ENCODE measurements around the gene ITPR1.

Gene ITPR1

GRCh38 chr3:4570840-4571621 lies 77.9 kb downstream of the ITPR1 start:
- Histone ChIP-seq H3K36me3 (replicated peaks) (no peaks in the 10 kb centered on the region), H3K4me3 (no peak overlapping the region), H3K4me1 (peaks cover 13% of the 10 kb centered on the region), H3K27me3 (ENCODE audit: low read depth) (no peaks in the 10 kb centered on the region), H3K9me3 (no peaks in the 10 kb centered on the region)
- in situ Hi-C loops (cut with MboI; ENCODE audit: low sequenced_read_pairs) = no loop called here
- no peak for DNase-seq (ENCODE audit: low spot score in 2 of 2)

DNA sequence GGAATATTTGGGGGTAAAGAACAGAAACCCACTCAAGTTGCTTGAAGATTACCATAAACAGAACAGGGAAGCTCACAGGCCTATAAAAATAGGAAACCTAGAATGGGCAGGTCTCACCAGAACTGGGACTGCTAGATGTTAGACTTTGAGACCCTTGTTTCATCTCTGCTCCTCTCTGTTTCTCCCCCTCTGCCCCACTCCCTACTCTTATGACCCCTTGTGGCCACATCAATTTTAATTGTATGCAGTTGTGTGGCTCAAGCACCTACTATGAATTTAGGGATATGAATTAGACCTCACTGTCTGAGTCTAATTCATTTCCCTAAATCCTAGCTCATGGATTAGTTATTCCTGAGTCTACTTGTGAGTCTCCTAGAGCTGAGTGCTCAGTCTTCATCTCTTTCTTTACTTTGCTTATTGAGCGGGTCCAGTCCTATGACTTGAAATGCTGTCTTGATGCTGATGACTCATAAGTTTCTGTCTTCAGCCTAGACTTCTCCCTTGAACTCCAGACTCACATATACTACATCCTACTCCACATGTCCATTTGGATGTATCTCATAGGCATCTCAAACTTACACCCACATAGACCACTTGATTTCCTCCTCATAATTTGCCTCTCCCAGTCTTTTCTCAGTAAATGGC lies 78.7 kb downstream of the ITPR1 start:
- H3K36me3 ChIP-seq (replicated peaks) = no peaks in the 10 kb centered on the region
- in situ Hi-C loops (cut with MboI; ENCODE audit: low sequenced_read_pairs) = no loop called here
- H3K27me3 ChIP-seq (ENCODE audit: low read depth) = no peaks in the 10 kb centered on the region
- DNase-seq (ENCODE audit: low spot score in 2 of 2) = no peak
- H3K9me3 ChIP-seq = no peaks in the 10 kb centered on the region
- H3K4me3 ChIP-seq = no peak overlapping the region
- H3K4me1 ChIP-seq = peaks cover 13% of the 10 kb centered on the region

DNA sequence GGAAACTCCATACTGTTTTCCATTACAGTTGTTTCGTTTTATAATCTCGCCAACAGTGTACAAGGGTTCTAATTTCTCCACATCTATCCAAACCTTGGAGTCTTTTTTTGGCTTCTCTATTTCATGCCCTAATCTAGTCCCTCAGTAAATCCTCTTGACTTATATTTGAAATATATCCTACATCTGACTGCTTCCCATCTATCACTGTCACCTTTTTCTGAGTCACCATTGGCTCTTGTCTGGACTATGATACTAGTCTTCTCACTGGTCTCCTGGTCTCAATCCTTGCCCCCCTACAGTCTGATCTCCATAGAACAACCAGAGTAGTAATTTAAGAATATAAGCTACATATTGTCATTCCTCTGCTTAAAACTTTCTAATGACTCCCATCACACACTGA lies 80.0 kb downstream of the ITPR1 start:
- Histone ChIP-seq H3K4me3 (no peak overlapping the region), H3K27me3 (ENCODE audit: low read depth) (no peaks in the 10 kb centered on the region), H3K4me1 (peaks cover 13% of the 10 kb centered on the region), H3K36me3 (replicated peaks) (no peaks in the 10 kb centered on the region), H3K9me3 (no peaks in the 10 kb centered on the region)
- no peak for DNase-seq (ENCODE audit: low spot score in 2 of 2)
- in situ Hi-C loops (cut with MboI; ENCODE audit: low sequenced_read_pairs) = no loop called here

GRCh38 chr3:4574426-4574965 lies 81.3 kb downstream of the ITPR1 start:
- in situ Hi-C loops (cut with MboI; ENCODE audit: low sequenced_read_pairs) = no loop called here
- H3K27me3 ChIP-seq (ENCODE audit: low read depth) = no peaks in the 10 kb centered on the region
- H3K4me3 ChIP-seq = no peak overlapping the region
- DNase-seq (ENCODE audit: low spot score in 2 of 2) = no peak
- no peaks in the 10 kb centered on the region for H3K9me3 ChIP-seq
- no peaks in the 10 kb centered on the region for H3K36me3 ChIP-seq (replicated peaks)
- peaks cover 13% of the 10 kb centered on the region for H3K4me1 ChIP-seq

- Histone ChIP-seq H3K27me3 (ENCODE audit: low read depth) (no peaks in the 10 kb centered on the region), H3K36me3 (replicated peaks) (no peaks in the 10 kb centered on the region), H3K4me1 (peaks cover 5% of the 10 kb centered on the region), H3K9me3 (no peaks in the 10 kb centered on the region), H3K4me3 (no peak overlapping the region)
- in situ Hi-C loops (cut with MboI; ENCODE audit: low sequenced_read_pairs) = no loop called here
- DNase-seq (ENCODE audit: low spot score in 2 of 2) = no peak
Measured at GRCh38 chr3:4575381-4575780, 82.2 kb downstream of the ITPR1 start.

GRCh38 chr3:4577721-4578120 lies 84.6 kb downstream of the ITPR1 start:
- Histone ChIP-seq H3K9me3 (no peaks in the 10 kb centered on the region), H3K4me1 (peaks cover 6% of the 10 kb centered on the region), H3K4me3 (no peak overlapping the region), H3K27me3 (ENCODE audit: low read depth) (no peaks in the 10 kb centered on the region), H3K36me3 (replicated peaks) (no peaks in the 10 kb centered on the region)
- no peak for DNase-seq (ENCODE audit: low spot score in 2 of 2)
- in situ Hi-C loops (cut with MboI; ENCODE audit: low sequenced_read_pairs) = no loop called here

GRCh38 chr3:4580346-4581123 lies 87.4 kb downstream of the ITPR1 start:
- Histone ChIP-seq H3K4me3 (no peak overlapping the region), H3K36me3 (replicated peaks) (no peaks in the 10 kb centered on the region), H3K4me1 (peaks cover 6% of the 10 kb centered on the region), H3K27me3 (ENCODE audit: low read depth) (no peaks in the 10 kb centered on the region), H3K9me3 (no peaks in the 10 kb centered on the region)
- in situ Hi-C loops (cut with MboI; ENCODE audit: low sequenced_read_pairs) = no loop called here
- DNase-seq (ENCODE audit: low spot score in 2 of 2) = no peak

DNA sequence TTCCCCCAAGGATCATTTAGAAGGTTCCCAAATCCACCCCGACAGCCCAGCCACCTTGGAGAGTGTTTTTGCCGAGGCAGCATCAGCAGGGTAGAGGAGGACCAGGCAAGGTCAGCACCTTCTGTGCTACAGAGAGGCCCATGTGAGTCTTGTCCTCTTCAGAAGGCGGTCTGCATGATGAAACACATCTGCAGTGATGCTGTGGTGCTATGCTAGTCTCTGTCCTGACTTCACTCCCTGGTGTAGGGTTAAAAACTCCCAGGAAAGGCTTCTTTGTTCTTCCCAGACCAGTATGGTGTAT lies 87.9 kb downstream of the ITPR1 start:
- no peak for DNase-seq (ENCODE audit: low spot score in 2 of 2)
- Histone ChIP-seq H3K27me3 (ENCODE audit: low read depth) (no peaks in the 10 kb centered on the region), H3K4me1 (peaks cover 6% of the 10 kb centered on the region), H3K36me3 (replicated peaks) (no peaks in the 10 kb centered on the region), H3K4me3 (no peak overlapping the region), H3K9me3 (no peaks in the 10 kb centered on the region)
- in situ Hi-C loops (cut with MboI; ENCODE audit: low sequenced_read_pairs) = no loop called here

DNA sequence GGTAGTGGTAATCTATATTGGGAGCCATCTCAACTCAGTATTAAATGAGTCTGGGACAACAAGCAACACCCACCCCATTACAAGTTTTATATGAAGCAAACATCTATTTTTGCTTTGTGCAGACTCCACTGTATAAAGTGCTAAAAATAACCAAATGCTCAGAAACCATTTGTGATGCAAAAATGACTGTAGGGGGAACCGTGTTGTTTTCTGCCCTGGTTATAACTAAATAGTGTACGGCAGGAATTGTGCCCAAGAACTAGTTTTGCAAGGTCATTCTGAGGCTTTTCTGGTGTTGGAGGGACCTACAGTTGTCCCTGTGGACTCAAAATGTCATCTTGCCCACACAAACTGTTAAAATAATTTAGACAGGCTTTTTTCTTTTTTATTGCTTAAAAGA lies 88.3 kb downstream of the ITPR1 start:
- H3K9me3 ChIP-seq = no peaks in the 10 kb centered on the region
- no peaks in the 10 kb centered on the region for H3K27me3 ChIP-seq (ENCODE audit: low read depth)
- H3K36me3 ChIP-seq (replicated peaks) = no peaks in the 10 kb centered on the region
- H3K4me3 ChIP-seq = no peak overlapping the region
- peaks cover 6% of the 10 kb centered on the region for H3K4me1 ChIP-seq
- no peak for DNase-seq (ENCODE audit: low spot score in 2 of 2)
- in situ Hi-C loops (cut with MboI; ENCODE audit: low sequenced_read_pairs) = no loop called here

GRCh38 chr3:4581920-4582611 lies 88.9 kb downstream of the ITPR1 start:
- no peak for DNase-seq (ENCODE audit: low spot score in 2 of 2)
- in situ Hi-C loops (cut with MboI; ENCODE audit: low sequenced_read_pairs) = no loop called here
- no peak overlapping the region for H3K4me3 ChIP-seq

GRCh38 chr3:4582624-4583023 lies 89.5 kb downstream of the ITPR1 start:
- Histone ChIP-seq H3K4me3 (no peak overlapping the region), H3K36me3 (replicated peaks) (no peaks in the 10 kb centered on the region), H3K27me3 (ENCODE audit: low read depth) (no peaks in the 10 kb centered on the region), H3K9me3 (no peaks in the 10 kb centered on the region), H3K4me1 (peaks cover 6% of the 10 kb centered on the region)
- in situ Hi-C loops (cut with MboI; ENCODE audit: low sequenced_read_pairs) = no loop called here
- no peak for DNase-seq (ENCODE audit: low spot score in 2 of 2)

More at GRCh38 chr3:4581920-4582611, 88.9 kb downstream of the ITPR1 start:
- Histone ChIP-seq H3K4me1 (peaks cover 6% of the 10 kb centered on the region), H3K27me3 (ENCODE audit: low read depth) (no peaks in the 10 kb centered on the region), H3K9me3 (no peaks in the 10 kb centered on the region), H3K36me3 (replicated peaks) (no peaks in the 10 kb centered on the region)

- no peaks in the 10 kb centered on the region for H3K9me3 ChIP-seq
- peaks cover 6% of the 10 kb centered on the region for H3K4me1 ChIP-seq
- in situ Hi-C loops (cut with MboI; ENCODE audit: low sequenced_read_pairs) = no loop called here
- no peak overlapping the region for H3K4me3 ChIP-seq
- no peaks in the 10 kb centered on the region for H3K36me3 ChIP-seq (replicated peaks)
- no peaks in the 10 kb centered on the region for H3K27me3 ChIP-seq (ENCODE audit: low read depth)
- no peak for DNase-seq (ENCODE audit: low spot score in 2 of 2)
Measured at GRCh38 chr3:4583416-4583815, 90.3 kb downstream of the ITPR1 start.

DNA sequence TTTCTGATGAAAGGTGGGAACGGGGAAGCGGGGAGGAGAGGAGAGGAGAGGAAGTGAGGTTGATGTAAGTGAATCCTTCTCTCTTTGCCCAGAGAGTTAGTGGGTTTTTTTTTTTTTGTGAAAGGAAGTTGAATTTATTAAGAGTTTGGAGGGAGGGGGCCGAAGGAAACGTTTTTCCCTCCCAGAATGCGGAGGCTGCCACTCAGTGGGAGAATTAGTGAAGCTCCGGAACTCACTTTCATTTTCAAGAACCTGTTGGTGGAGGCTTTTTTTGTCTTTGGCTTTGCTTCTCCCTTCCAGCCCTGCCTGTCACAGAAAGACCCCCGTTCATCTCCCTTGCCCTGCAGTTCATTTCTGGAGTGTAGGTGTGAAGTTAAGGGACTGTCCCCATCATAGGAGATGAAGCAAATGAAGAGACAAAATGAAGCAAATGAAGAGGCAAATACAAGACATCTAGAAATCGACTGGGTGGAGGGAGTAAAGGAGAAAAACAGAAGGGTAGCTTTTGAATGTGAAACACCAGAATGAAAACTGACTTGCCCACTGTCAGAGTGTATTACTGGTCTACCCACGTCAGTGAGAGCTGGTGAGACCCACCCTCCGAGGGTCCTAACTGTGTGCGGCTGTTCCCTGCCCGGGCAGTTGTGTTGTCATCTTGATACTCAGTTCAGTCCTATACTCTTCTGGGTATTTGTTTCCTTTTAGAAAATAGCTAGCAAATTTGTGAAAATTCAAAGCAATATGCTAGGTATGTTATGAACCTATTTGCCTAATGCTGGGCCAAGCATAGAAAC lies 91.5 kb downstream of the ITPR1 start:
- H3K36me3 ChIP-seq (replicated peaks) = no peaks in the 10 kb centered on the region
- no peaks in the 10 kb centered on the region for H3K9me3 ChIP-seq
- in situ Hi-C loops (cut with MboI; ENCODE audit: low sequenced_read_pairs) = no loop called here
- no peaks in the 10 kb centered on the region for H3K27me3 ChIP-seq (ENCODE audit: low read depth)
- no peak overlapping the region for H3K4me3 ChIP-seq
- no peak for DNase-seq (ENCODE audit: low spot score in 2 of 2)
- H3K4me1 ChIP-seq = peaks cover 6% of the 10 kb centered on the region
